Measurements from ENCODE around the gene RALGPS2.
"Not testable (repeated sequence)": the region's sequence is repeated elsewhere in the genome, so short reads cannot be mapped to it uniquely, and the experiment has no call there.

RALGPS2 gene

GRCh38 chr1:178751046-178751445 lies 26.0 kb downstream of the RALGPS2 start:
- H3K9ac ChIP-seq (ENCODE audit: low read length), result no peak overlapping the region
- no peaks in the 10 kb centered on the region for H3K27me3 ChIP-seq (ENCODE audit: control insufficient read depth, insufficient read depth, low read length)
- H3K4me3 ChIP-seq (ENCODE audit: low read length), result no peak overlapping the region
- no peaks in the 10 kb centered on the region for H3K36me3 ChIP-seq (ENCODE audit: control insufficient read depth, insufficient read depth, low read length)
- H3K9me3 ChIP-seq (ENCODE audit: control insufficient read depth, low read length), result no peaks in the 10 kb centered on the region
- H3K4me1 ChIP-seq (ENCODE audit: control insufficient read depth, insufficient read depth, low read length), result no peaks in the 10 kb centered on the region

GRCh38 chr1:178752891-178753290 lies 27.8 kb downstream of the RALGPS2 start:
- Histone ChIP-seq H3K27me3 (ENCODE audit: control insufficient read depth, insufficient read depth, low read length) (no peaks in the 10 kb centered on the region), H3K9ac (ENCODE audit: low read length) (no peak overlapping the region), H3K9me3 (ENCODE audit: control insufficient read depth, low read length) (no peaks in the 10 kb centered on the region), H3K4me1 (ENCODE audit: control insufficient read depth, insufficient read depth, low read length) (no peaks in the 10 kb centered on the region), H3K36me3 (ENCODE audit: control insufficient read depth, insufficient read depth, low read length) (no peaks in the 10 kb centered on the region), H3K4me3 (ENCODE audit: low read length) (no peak overlapping the region)

DNA sequence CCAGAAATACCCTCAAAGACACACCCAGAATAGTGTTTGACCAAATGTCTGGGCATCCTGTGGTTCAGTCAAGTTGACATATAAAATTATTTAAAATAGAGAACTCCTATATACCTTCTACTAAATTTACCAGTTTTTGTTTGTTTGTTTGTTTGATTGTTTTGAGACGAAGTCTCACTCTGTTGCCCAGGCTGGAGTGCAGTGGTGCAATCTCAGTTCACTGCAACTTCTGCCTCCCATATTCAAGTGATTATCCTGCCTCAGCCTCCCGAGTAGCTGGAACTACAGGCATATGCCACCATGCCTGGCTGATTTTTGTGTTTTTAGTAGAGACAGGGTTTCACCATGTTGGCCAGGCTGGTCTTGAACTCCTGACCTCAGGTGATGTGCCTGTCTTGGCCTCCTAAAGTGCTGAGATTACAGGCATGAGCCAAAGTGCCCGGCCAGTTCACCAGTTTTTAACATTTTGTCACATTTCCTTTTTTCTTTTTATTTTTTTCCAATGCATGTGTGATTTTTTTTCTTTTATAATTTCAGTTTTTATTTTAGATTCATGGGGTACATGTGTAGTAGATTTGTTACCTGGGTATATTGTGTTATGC lies 29.7 kb downstream of the RALGPS2 start:
- not testable (repeated sequence) for H3K36me3 ChIP-seq (ENCODE audit: control insufficient read depth, insufficient read depth, low read length); H3K4me3 ChIP-seq (ENCODE audit: low read length); H3K27me3 ChIP-seq (ENCODE audit: control insufficient read depth, insufficient read depth, low read length); H3K9ac ChIP-seq (ENCODE audit: low read length); H3K4me1 ChIP-seq (ENCODE audit: control insufficient read depth, insufficient read depth, low read length); H3K9me3 ChIP-seq (ENCODE audit: control insufficient read depth, low read length)

- no peak overlapping the region for H3K4me3 ChIP-seq (ENCODE audit: low read length)
- H3K9me3 ChIP-seq (ENCODE audit: control insufficient read depth, low read length), result peaks cover 8% of the 10 kb centered on the region
- no peaks in the 10 kb centered on the region for H3K4me1 ChIP-seq (ENCODE audit: control insufficient read depth, insufficient read depth, low read length)
- H3K27me3 ChIP-seq (ENCODE audit: control insufficient read depth, insufficient read depth, low read length), result no peaks in the 10 kb centered on the region
- no peak overlapping the region for H3K9ac ChIP-seq (ENCODE audit: low read length)
- no peaks in the 10 kb centered on the region for H3K36me3 ChIP-seq (ENCODE audit: control insufficient read depth, insufficient read depth, low read length)
These were observed 43.4 kb downstream of the RALGPS2 start for GRCh38 chr1:178768423-178768822.

DNA sequence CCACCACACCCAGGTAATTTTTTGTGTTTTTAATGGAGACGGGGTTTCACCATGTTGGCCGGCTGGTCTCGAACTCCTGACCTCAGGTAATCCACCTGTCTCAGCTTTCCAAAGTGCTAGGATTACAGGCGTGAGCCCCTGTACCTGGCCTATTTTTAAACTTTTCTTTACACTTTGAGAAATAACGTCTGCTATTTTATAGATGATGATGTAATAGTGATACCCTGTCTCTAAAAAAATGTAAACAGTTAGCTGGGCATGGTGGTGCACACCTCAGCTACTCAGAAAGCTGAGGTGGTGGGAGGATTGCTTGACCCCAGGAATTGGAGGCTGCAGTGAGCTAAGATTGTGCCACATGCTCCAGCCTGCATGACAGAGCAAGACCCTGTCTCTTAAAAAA lies 47.9 kb downstream of the RALGPS2 start:
- no peaks in the 10 kb centered on the region for H3K36me3 ChIP-seq (ENCODE audit: control insufficient read depth, insufficient read depth, low read length)
- no peaks in the 10 kb centered on the region for H3K9me3 ChIP-seq (ENCODE audit: control insufficient read depth, low read length)
- H3K9ac ChIP-seq (ENCODE audit: low read length), result no peak overlapping the region
- H3K27me3 ChIP-seq (ENCODE audit: control insufficient read depth, insufficient read depth, low read length), result no peaks in the 10 kb centered on the region
- H3K4me1 ChIP-seq (ENCODE audit: control insufficient read depth, insufficient read depth, low read length), result no peaks in the 10 kb centered on the region
- H3K4me3 ChIP-seq (ENCODE audit: low read length), result no peak overlapping the region

GRCh38 chr1:178774263-178774662 lies 49.2 kb downstream of the RALGPS2 start:
- no peaks in the 10 kb centered on the region for H3K9me3 ChIP-seq (ENCODE audit: control insufficient read depth, low read length)
- no peaks in the 10 kb centered on the region for H3K27me3 ChIP-seq (ENCODE audit: control insufficient read depth, insufficient read depth, low read length)
- no peaks in the 10 kb centered on the region for H3K4me1 ChIP-seq (ENCODE audit: control insufficient read depth, insufficient read depth, low read length)
- H3K9ac ChIP-seq (ENCODE audit: low read length), result no peak overlapping the region
- H3K4me3 ChIP-seq (ENCODE audit: low read length), result no peak overlapping the region
- no peaks in the 10 kb centered on the region for H3K36me3 ChIP-seq (ENCODE audit: control insufficient read depth, insufficient read depth, low read length)

DNA sequence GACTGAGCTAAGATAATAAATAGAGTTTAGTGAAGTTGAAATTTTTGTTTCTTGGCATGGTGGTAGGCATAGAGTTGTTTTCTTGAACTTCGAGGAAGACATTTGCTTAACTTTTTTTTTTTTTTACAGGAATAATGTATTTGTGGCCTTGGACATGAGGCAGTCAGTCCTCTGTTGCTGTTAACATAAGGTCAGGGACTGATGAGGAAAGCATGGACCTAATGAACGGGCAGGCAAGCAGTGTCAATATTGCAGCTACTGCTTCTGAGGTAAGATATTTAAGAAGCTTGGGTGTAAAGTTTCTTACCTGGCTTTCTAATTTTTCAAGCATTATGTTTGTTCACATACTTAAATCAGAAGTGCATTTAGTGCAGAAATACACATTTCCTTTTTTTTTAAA lies 51.5 kb downstream of the RALGPS2 start:
- Histone ChIP-seq H3K9me3 (ENCODE audit: control insufficient read depth, low read length) (no peaks in the 10 kb centered on the region), H3K4me1 (ENCODE audit: control insufficient read depth, insufficient read depth, low read length) (peaks cover 7% of the 10 kb centered on the region), H3K27me3 (ENCODE audit: control insufficient read depth, insufficient read depth, low read length) (no peaks in the 10 kb centered on the region), H3K4me3 (ENCODE audit: low read length) (no peak overlapping the region), H3K36me3 (ENCODE audit: control insufficient read depth, insufficient read depth, low read length) (no peaks in the 10 kb centered on the region), H3K9ac (ENCODE audit: low read length) (no peak overlapping the region)

GRCh38 chr1:178781533-178782330 lies 56.7 kb downstream of the RALGPS2 start:
- H3K36me3 ChIP-seq (ENCODE audit: control insufficient read depth, insufficient read depth, low read length), result no peaks in the 10 kb centered on the region
- H3K4me1 ChIP-seq (ENCODE audit: control insufficient read depth, insufficient read depth, low read length), result peaks cover 18% of the 10 kb centered on the region
- no peaks in the 10 kb centered on the region for H3K9me3 ChIP-seq (ENCODE audit: control insufficient read depth, low read length)
- H3K4me3 ChIP-seq (ENCODE audit: low read length), result no peak overlapping the region
- no peaks in the 10 kb centered on the region for H3K27me3 ChIP-seq (ENCODE audit: control insufficient read depth, insufficient read depth, low read length)
- H3K9ac ChIP-seq (ENCODE audit: low read length), result no peak overlapping the region

DNA sequence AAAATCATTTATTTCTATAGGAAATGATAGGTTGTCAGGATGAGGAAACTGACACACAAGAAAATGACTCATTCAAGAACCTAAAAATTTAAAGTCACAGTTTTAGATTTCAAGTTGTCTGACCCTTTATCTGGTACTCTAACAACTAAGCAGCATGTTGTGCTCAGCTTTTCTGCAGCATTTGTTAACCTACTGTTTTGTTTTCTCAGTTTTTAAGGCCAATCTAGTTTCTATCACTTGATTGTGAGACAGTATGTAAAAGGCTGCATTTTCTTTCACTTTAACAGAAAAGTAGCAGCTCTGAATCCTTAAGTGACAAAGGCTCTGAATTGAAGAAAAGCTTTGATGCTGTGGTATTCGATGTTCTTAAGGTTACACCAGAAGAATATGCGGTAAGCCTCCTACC lies 59.1 kb downstream of the RALGPS2 start:
- H3K9me3 ChIP-seq (ENCODE audit: control insufficient read depth, low read length), result no peaks in the 10 kb centered on the region
- no peak overlapping the region for H3K4me3 ChIP-seq (ENCODE audit: low read length)
- H3K36me3 ChIP-seq (ENCODE audit: control insufficient read depth, insufficient read depth, low read length), result no peaks in the 10 kb centered on the region
- H3K9ac ChIP-seq (ENCODE audit: low read length), result no peak overlapping the region
- no peaks in the 10 kb centered on the region for H3K27me3 ChIP-seq (ENCODE audit: control insufficient read depth, insufficient read depth, low read length)
- peaks cover 18% of the 10 kb centered on the region for H3K4me1 ChIP-seq (ENCODE audit: control insufficient read depth, insufficient read depth, low read length)

DNA sequence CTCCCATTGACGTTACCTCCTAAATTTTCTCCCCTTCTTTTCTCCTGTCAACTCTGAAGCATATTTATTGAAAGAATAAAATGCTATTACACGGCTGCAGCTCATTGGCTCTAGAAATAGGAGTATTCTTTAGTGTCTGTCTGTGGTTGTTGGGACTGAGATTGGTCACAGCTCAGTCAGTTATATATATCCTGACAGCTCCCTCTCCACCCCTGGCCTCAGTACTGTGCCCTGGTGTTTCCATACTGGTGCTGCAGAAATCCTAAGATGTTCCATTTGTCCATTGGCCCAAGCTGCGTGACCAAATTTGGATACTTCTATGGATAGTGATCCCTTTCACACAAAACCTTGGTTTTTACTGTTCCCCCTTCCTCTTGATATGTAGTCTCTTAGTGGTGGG lies 67.3 kb downstream of the RALGPS2 start:
- no peaks in the 10 kb centered on the region for H3K27me3 ChIP-seq (ENCODE audit: control insufficient read depth, insufficient read depth, low read length)
- H3K4me1 ChIP-seq (ENCODE audit: control insufficient read depth, insufficient read depth, low read length), result no peaks in the 10 kb centered on the region
- H3K9ac ChIP-seq (ENCODE audit: low read length), result no peak overlapping the region
- no peaks in the 10 kb centered on the region for H3K36me3 ChIP-seq (ENCODE audit: control insufficient read depth, insufficient read depth, low read length)
- H3K9me3 ChIP-seq (ENCODE audit: control insufficient read depth, low read length), result no peaks in the 10 kb centered on the region
- no peak overlapping the region for H3K4me3 ChIP-seq (ENCODE audit: low read length)

DNA sequence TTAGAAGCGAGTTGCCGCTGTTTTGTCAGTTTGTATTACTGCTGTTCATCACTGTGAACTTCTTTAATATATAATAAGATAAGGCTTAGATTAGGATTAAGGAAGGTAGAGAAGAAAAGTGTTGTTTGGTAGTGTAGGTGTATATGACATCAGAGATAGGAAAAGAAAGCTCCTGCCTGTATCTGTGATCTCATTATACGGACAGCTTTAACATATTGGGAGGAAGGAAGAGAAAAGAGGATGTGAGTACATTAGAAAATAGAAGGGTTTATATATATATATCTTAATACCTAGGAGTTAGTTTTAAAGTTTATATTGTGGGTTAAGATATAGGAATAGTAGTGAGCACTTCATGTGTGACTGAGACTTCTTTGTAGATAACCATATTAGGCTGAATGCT lies 71.0 kb downstream of the RALGPS2 start:
- no peaks in the 10 kb centered on the region for H3K36me3 ChIP-seq (ENCODE audit: control insufficient read depth, insufficient read depth, low read length)
- H3K4me1 ChIP-seq (ENCODE audit: control insufficient read depth, insufficient read depth, low read length), result no peaks in the 10 kb centered on the region
- H3K9me3 ChIP-seq (ENCODE audit: control insufficient read depth, low read length), result no peaks in the 10 kb centered on the region
- H3K27me3 ChIP-seq (ENCODE audit: control insufficient read depth, insufficient read depth, low read length), result no peaks in the 10 kb centered on the region
- H3K4me3 ChIP-seq (ENCODE audit: low read length), result no peak overlapping the region
- no peak overlapping the region for H3K9ac ChIP-seq (ENCODE audit: low read length)

DNA sequence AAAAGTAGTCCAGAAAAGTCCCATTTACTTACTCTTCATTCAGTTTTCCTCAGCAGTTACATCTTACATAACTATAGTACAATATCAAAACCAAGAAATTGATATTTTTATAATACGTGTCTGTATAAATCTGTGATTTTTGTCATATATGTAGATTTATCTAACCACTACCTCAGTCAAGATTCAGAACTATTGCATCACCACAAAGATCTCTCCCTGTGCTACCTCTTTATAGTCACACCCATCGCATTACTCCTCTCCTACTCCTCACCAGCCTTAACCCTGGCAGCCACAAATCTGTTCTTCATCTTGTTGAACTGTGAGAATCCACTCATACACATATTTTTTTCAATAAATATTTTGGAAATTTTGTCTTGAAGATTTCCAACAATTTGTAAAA lies 72.5 kb downstream of the RALGPS2 start:
- H3K4me3 ChIP-seq (ENCODE audit: low read length), result no peak overlapping the region
- no peaks in the 10 kb centered on the region for H3K27me3 ChIP-seq (ENCODE audit: control insufficient read depth, insufficient read depth, low read length)
- H3K4me1 ChIP-seq (ENCODE audit: control insufficient read depth, insufficient read depth, low read length), result no peaks in the 10 kb centered on the region
- H3K9ac ChIP-seq (ENCODE audit: low read length), result no peak overlapping the region
- H3K36me3 ChIP-seq (ENCODE audit: control insufficient read depth, insufficient read depth, low read length), result no peaks in the 10 kb centered on the region
- H3K9me3 ChIP-seq (ENCODE audit: control insufficient read depth, low read length), result no peaks in the 10 kb centered on the region
